ENCODE results near the gene PLCL2. TPM values are rescaled to one million over a fixed set of nuclear protein-coding genes. Genes with fewer than 3 reads are reported as not detected.

Gene PLCL2
- total RNA-seq, 1 experiment from 2014 or later, result 32.1 TPM

GRCh38 chr3:17040322-17040989 lies 155.7 kb downstream of the PLCL2 start:
- H3K14ac ChIP-seq (ENCODE audit: insufficient read depth, low read length), result no peak overlapping the region
- no peak for DNase-seq
- H3K18ac ChIP-seq (ENCODE audit: insufficient read length, low read depth, low read length), result no peak overlapping the region
- no peak overlapping the region for H2AFZ ChIP-seq (ENCODE audit: low read length)
- Mint-ChIP-seq H3K27ac (no peak overlapping the region), H3K4me1 (peaks cover 14 to 21% of the 10 kb centered on the region in 2 experiments), H3K27me3 (ENCODE audit: low read depth) (no peaks in the 10 kb centered on the region), H3K4me3 (no peak overlapping the region), H3K36me3 (ENCODE audit: insufficient read depth in 1 of 3, low read depth in 3 of 3) (peaks cover 0 to 5% (median 0%) of the 10 kb centered on the region in 3 experiments; a peak in 1 of 7 replicates), H3K9me3 (no peaks in the 10 kb centered on the region)
- no peaks in the 10 kb centered on the region for H3K9me3 ChIP-seq (ENCODE audit: control insufficient read depth, low read depth, low read length)
- H2BK5ac ChIP-seq (ENCODE audit: insufficient read length, low read length), result no peak overlapping the region
- no peak overlapping the region for H3K23ac ChIP-seq (ENCODE audit: insufficient read length, low read depth, low read length)
- H4K20me1 ChIP-seq (ENCODE audit: control insufficient read depth, insufficient read depth, insufficient read length), result no peaks in the 10 kb centered on the region
- WGBS (ENCODE audit: extremely low coverage, insufficient read length, low lambda C conversion rate), result no CpG with 5 or more reads among the region's 5 CpGs
- no peak overlapping the region for H3K4me2 ChIP-seq (ENCODE audit: insufficient read depth, insufficient read length, low read length)
- no peak overlapping the region for H3K27ac ChIP-seq (ENCODE audit: insufficient read length, low read depth, low read length)
- no peaks in the 10 kb centered on the region for H3K79me1 ChIP-seq (ENCODE audit: insufficient read depth, low read depth, low read length, poor library complexity, severe bottlenecking)
- H2BK15ac ChIP-seq (ENCODE audit: low read depth, low read length), result no peak overlapping the region
- no peak overlapping the region for H3K9ac ChIP-seq (ENCODE audit: extremely low read depth, insufficient read length, low read length)
- H3K27me3 ChIP-seq (ENCODE audit: insufficient read depth, low read length), result no peaks in the 10 kb centered on the region; the same call in 1 of the 2 replicates
- no peak overlapping the region for H3K4ac ChIP-seq (ENCODE audit: low read depth, low read length)
- no peak overlapping the region for H4K5ac ChIP-seq (ENCODE audit: insufficient read length, low read depth, low read length)
- H3K23me2 ChIP-seq (ENCODE audit: insufficient read length, low read depth, low read length, poor library complexity, severe bottlenecking), result no peaks in the 10 kb centered on the region
- no peaks in the 10 kb centered on the region for H3K4me1 ChIP-seq (ENCODE audit: insufficient read depth, low read length)
- no peak overlapping the region for H2BK12ac ChIP-seq (ENCODE audit: insufficient read length, low read depth, low read length)
- TF ChIP-seq, protein P1, sequence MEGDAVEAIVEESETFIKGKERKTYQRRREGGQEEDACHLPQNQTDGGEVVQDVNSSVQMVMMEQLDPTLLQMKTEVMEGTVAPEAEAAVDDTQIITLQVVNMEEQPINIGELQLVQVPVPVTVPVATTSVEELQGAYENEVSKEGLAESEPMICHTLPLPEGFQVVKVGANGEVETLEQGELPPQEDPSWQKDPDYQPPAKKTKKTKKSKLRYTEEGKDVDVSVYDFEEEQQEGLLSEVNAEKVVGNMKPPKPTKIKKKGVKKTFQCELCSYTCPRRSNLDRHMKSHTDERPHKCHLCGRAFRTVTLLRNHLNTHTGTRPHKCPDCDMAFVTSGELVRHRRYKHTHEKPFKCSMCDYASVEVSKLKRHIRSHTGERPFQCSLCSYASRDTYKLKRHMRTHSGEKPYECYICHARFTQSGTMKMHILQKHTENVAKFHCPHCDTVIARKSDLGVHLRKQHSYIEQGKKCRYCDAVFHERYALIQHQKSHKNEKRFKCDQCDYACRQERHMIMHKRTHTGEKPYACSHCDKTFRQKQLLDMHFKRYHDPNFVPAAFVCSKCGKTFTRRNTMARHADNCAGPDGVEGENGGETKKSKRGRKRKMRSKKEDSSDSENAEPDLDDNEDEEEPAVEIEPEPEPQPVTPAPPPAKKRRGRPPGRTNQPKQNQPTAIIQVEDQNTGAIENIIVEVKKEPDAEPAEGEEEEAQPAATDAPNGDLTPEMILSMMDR (conservative IDR thresholded peaks at IDR 0.05), result no peak
- no peak overlapping the region for H3K56ac ChIP-seq (ENCODE audit: insufficient read length, low read depth, low read length)
- H3K79me2 ChIP-seq (ENCODE audit: insufficient read depth, low read length), result no peaks in the 10 kb centered on the region
- no peak overlapping the region for H2AK5ac ChIP-seq (ENCODE audit: insufficient read length, low read length)
- H2BK120ac ChIP-seq (ENCODE audit: low read depth, low read length, poor library complexity, severe bottlenecking), result no peak overlapping the region
- no peak overlapping the region for H3T11ph ChIP-seq (ENCODE audit: low read length)
- H4K91ac ChIP-seq (ENCODE audit: insufficient read length, low read depth, low read length), result no peak overlapping the region
- no peak overlapping the region for H2BK20ac ChIP-seq (ENCODE audit: low read depth, low read length, poor library complexity, severe bottlenecking)
- H4K8ac ChIP-seq (replicated peaks; ENCODE audit: insufficient read length, low read depth, low read length), result no peak overlapping the region
